Activated CD8-positive, alpha-beta T cell treated with anti-CD3 and anti-CD28 coated beads, Interleukin-2, amount 10 ng/mL, durations not matched to agents 7 days and 5 days (primary cell): ENCODE measurements around the gene HOXB7. TPM values are rescaled to one million over a fixed set of nuclear protein-coding genes. Genes with fewer than 3 reads are reported as not detected.

ENCODE experiments used
- ATAC-seq: fragments of 150-1000 bp; cut with Tn5 transposase; one replicate; pipeline ENCODE4 v1.10.0; 2021; ENCODE audit warnings: moderate library complexity
- CTCF ChIA-PET: fragments of 350-600 bp; sonication (Branson Sonifier 250); formaldehyde crosslinking; loops from one replicate; lab custom pipeline; 2021; ENCODE audit warnings: antibody characterized with exemption; lab: Charles Lee
- POLR2A ChIA-PET: fragments of 350-600 bp; sonication (Branson Sonifier 250); formaldehyde crosslinking; loops from one replicate; lab custom pipeline; 2021; ENCODE audit warnings: antibody characterized with exemption; lab: Charles Lee
- DNase-seq: peaks from one replicate; pipeline ENCODE4 v3.0.0-alpha.2; 2020
- H3K27ac Mint-ChIP-seq: one replicate; pipeline ENCODE4 v1.8.0; 2021; ENCODE audit warnings: mild to moderate bottlenecking, mixed read lengths
- H3K27me3 Mint-ChIP-seq: one replicate; pipeline ENCODE4 v1.8.0; 2021; ENCODE audit warnings: low read depth, mixed read lengths
- H3K36me3 Mint-ChIP-seq: one replicate; pipeline ENCODE4 v1.8.0; 2021; ENCODE audit warnings: low read depth, mixed read lengths
- H3K4me1 Mint-ChIP-seq: one replicate; pipeline ENCODE4 v1.8.0; 2021; ENCODE audit warnings: low read depth, mixed read lengths
- H3K4me3 Mint-ChIP-seq: one replicate; pipeline ENCODE4 v1.8.0; 2021; ENCODE audit warnings: mild to moderate bottlenecking, mixed read lengths
- H3K9me3 Mint-ChIP-seq: one replicate; pipeline ENCODE4 v1.8.0; 2022; ENCODE audit warnings: mixed read lengths; ENCODE audit not compliant: insufficient read depth
- total RNA-seq, 2 experiments: library from RNA; stranded (reverse); gene quantifications; one replicate each; pipeline ENCODE4 v1.2.3, GENCODE V29; 2021

The HOXB7 gene
- total RNA-seq, 2 experiments from 2014 or later, result 0.87 to 0.91 TPM

GRCh38 chr17:48595278-48595999 is 15.4 kb downstream of the HOXB7 start:
- no peak for DNase-seq
- Mint-ChIP-seq H3K9me3 (no peaks in the 10 kb centered on the region), H3K4me3 (no peak overlapping the region), H3K27me3 (peaks cover 78% of the 10 kb centered on the region), H3K36me3 (no peaks in the 10 kb centered on the region), H3K4me1 (peaks cover 40% of the 10 kb centered on the region), H3K27ac (no peak overlapping the region)
- ATAC-seq, result no peak
- POLR2A ChIA-PET, result interaction anchor here (0.6 kb wide), 1 partner anchor 241 kb away, joined by 3 read pairs; no protein-coding TSS in a partner anchor
- CTCF ChIA-PET, result interaction anchor here (0.9 to 5.3 kb wide), 11 partner anchors 17 to 401 kb away, joined by 3 to 60 read pairs (median 4); no protein-coding TSS in a partner anchor

- no peak for ATAC-seq
- Mint-ChIP-seq H3K9me3 (no peaks in the 10 kb centered on the region), H3K4me1 (peaks cover 43% of the 10 kb centered on the region), H3K27ac (no peak overlapping the region), H3K4me3 (no peak overlapping the region), H3K27me3 (peaks cover 78% of the 10 kb centered on the region), H3K36me3 (no peaks in the 10 kb centered on the region)
- no peak for DNase-seq
- ChIA-PET POLR2A (no interaction called here), CTCF (interaction anchor here (0.9 to 5.3 kb wide), 12 partner anchors 11 to 514 kb away, joined by 3 to 60 read pairs (median 17); no protein-coding TSS in a partner anchor)
Observed at GRCh38 chr17:48594538-48595277, 16.1 kb downstream of the HOXB7 start.

- H3K27ac Mint-ChIP-seq, result peak overlapping the region; percentile 23
- peak; percentile 86 for DNase-seq
Observed at GRCh38 chr17:48593840-48594537, 16.8 kb downstream of the HOXB7 start.

GRCh38 chr17:48593126-48593829 is 17.5 kb downstream of the HOXB7 start, which contains the start of gene HOXB5:
HOXB5 (minus strand) TSS chr17:48593779; CDS start chr17:48593682, 97 bp downstream.
- ChIA-PET POLR2A (no interaction called here), CTCF (interaction anchor here (0.6 to 5.3 kb wide), 79 partner anchors 10 to 643 kb away, joined by 3 to 60 read pairs (median 4); partner anchors contain the start of genes CDK5RAP3 and HOXB8)
- no peaks in the 10 kb centered on the region for H3K9me3 Mint-ChIP-seq
- peak within 1 kb of the TSS; percentile 23 for H3K27ac Mint-ChIP-seq
- peak; percentile 40 for DNase-seq
- H3K4me3 Mint-ChIP-seq, result peak within 1 kb of the TSS; percentile 76
- H3K36me3 Mint-ChIP-seq, result no peaks in the 10 kb centered on the region
- peaks cover 76% of the 10 kb centered on the region for H3K27me3 Mint-ChIP-seq
- ATAC-seq, result peak; percentile 47
- peaks cover 43% of the 10 kb centered on the region for H3K4me1 Mint-ChIP-seq

More at GRCh38 chr17:48593840-48594537, 16.8 kb downstream of the HOXB7 start:
- CTCF ChIA-PET, result interaction anchor here (0.8 to 5.3 kb wide), 51 partner anchors 11 to 623 kb away, joined by 3 to 60 read pairs (median 5); partner anchors contain the start of genes CDK5RAP3 and HOXB8
- Mint-ChIP-seq H3K27me3 (peaks cover 76% of the 10 kb centered on the region), H3K36me3 (no peaks in the 10 kb centered on the region), H3K9me3 (no peaks in the 10 kb centered on the region), H3K4me1 (peaks cover 44% of the 10 kb centered on the region), H3K4me3 (peak overlapping the region; percentile 76)
- ATAC-seq, result peak; percentile 65
- POLR2A ChIA-PET, result no interaction called here

DNA sequence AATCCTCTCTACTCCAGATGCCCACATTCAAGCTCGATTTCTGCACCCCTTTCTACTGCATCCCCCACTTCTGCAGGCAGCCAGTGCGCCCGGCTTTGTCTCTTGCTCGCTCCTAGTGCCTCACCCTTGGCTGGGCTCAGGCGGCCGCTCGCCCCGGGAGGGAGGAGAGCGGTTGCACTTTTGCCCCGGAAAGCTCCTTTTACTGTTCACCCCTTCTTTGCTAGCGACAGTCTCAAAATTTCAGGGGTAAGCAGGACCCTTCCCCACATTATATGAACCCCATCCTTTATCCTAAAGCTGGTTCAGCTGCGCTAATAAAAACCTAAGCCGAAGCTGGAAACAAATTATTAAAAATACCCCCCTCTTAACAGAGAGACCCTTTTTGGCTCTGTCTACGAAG is 18.2 kb downstream of the HOXB7 start:
- Mint-ChIP-seq H3K4me3 (peak overlapping the region; percentile 76), H3K27ac (no peak overlapping the region), H3K27me3 (peaks cover 77% of the 10 kb centered on the region), H3K36me3 (no peaks in the 10 kb centered on the region), H3K4me1 (peaks cover 37% of the 10 kb centered on the region), H3K9me3 (no peaks in the 10 kb centered on the region)
- DNase-seq, result peak; percentile 48
- ChIA-PET POLR2A (interaction anchor here (0.7 kb wide), 1 partner anchor 69 kb away, joined by 3 read pairs; no protein-coding TSS in a partner anchor), CTCF (interaction anchor here (0.8 to 5.3 kb wide), 61 partner anchors 9 to 622 kb away, joined by 3 to 60 read pairs (median 5); partner anchors contain the start of gene CDK5RAP3)
- peak; percentile 49 for ATAC-seq

- Mint-ChIP-seq H3K4me1 (peaks cover 37% of the 10 kb centered on the region), H3K27ac (no peak overlapping the region), H3K36me3 (no peaks in the 10 kb centered on the region), H3K27me3 (peaks cover 77% of the 10 kb centered on the region), H3K4me3 (no peak overlapping the region), H3K9me3 (no peaks in the 10 kb centered on the region)
- ChIA-PET CTCF (interaction anchor here (1.2 to 5.3 kb wide), 25 partner anchors 21 to 621 kb away, joined by 3 to 60 read pairs (median 13); partner anchors contain the start of gene CDK5RAP3), POLR2A (interaction anchor here (0.7 kb wide), 1 partner anchor 69 kb away, joined by 3 read pairs; no protein-coding TSS in a partner anchor)
- ATAC-seq (no peak), DNase-seq (no peak)
Observed at GRCh38 chr17:48592057-48592514, 18.7 kb downstream of the HOXB7 start.

GRCh38 chr17:48591255-48592056 is 19.4 kb downstream of the HOXB7 start:
- H3K4me1 Mint-ChIP-seq, result peaks cover 37% of the 10 kb centered on the region
- ChIA-PET CTCF (interaction anchor here (0.7 to 5.3 kb wide), 11 partner anchors 21 to 327 kb away, joined by 3 to 60 read pairs (median 24); no protein-coding TSS in a partner anchor), POLR2A (no interaction called here)
- no peaks in the 10 kb centered on the region for H3K36me3 Mint-ChIP-seq
- no peak overlapping the region for H3K27ac Mint-ChIP-seq
- peaks cover 77% of the 10 kb centered on the region for H3K27me3 Mint-ChIP-seq
- ATAC-seq (no peak), DNase-seq (no peak)
- H3K9me3 Mint-ChIP-seq, result no peaks in the 10 kb centered on the region
- H3K4me3 Mint-ChIP-seq, result no peak overlapping the region

DNA sequence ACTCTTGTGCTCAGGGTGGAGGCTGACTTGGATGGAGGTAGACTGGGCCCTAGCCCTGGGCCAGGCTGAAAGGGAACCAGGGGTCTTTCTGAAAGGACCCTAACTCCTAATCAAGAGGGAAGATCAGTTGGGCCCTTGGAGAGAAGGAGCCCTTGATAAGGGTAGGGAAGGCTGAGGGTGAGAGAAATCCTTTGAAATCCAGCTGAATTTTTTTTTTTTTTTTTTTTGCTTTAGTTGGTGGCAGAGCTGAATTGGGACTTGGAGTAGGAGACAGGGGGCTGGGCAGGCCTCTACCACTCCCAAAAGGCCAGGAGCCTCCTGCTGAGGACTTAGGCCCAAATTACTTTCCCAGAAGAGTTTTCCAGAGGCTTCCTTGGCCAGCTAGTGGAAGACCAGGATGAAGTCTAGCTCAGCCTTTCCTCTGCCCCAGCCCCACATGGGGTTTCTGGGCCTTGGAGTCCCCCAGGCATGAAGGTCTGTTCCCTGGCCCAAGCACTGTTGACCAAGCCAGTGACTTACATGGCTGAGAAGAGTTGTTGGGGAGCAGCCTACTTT is 20.1 kb downstream of the HOXB7 start:
- POLR2A ChIA-PET, result no interaction called here
- H3K4me3 Mint-ChIP-seq, result no peak overlapping the region
- peaks cover 78% of the 10 kb centered on the region for H3K27me3 Mint-ChIP-seq
- no peak for DNase-seq
- no peaks in the 10 kb centered on the region for H3K36me3 Mint-ChIP-seq
- no peaks in the 10 kb centered on the region for H3K9me3 Mint-ChIP-seq
- peaks cover 42% of the 10 kb centered on the region for H3K4me1 Mint-ChIP-seq
- CTCF ChIA-PET, result interaction anchor here (1.2 to 4.1 kb wide), 2 partner anchors 139 to 239 kb away, joined by 3 to 25 read pairs; no protein-coding TSS in a partner anchor
- ATAC-seq, result no peak
- no peak overlapping the region for H3K27ac Mint-ChIP-seq

DNA sequence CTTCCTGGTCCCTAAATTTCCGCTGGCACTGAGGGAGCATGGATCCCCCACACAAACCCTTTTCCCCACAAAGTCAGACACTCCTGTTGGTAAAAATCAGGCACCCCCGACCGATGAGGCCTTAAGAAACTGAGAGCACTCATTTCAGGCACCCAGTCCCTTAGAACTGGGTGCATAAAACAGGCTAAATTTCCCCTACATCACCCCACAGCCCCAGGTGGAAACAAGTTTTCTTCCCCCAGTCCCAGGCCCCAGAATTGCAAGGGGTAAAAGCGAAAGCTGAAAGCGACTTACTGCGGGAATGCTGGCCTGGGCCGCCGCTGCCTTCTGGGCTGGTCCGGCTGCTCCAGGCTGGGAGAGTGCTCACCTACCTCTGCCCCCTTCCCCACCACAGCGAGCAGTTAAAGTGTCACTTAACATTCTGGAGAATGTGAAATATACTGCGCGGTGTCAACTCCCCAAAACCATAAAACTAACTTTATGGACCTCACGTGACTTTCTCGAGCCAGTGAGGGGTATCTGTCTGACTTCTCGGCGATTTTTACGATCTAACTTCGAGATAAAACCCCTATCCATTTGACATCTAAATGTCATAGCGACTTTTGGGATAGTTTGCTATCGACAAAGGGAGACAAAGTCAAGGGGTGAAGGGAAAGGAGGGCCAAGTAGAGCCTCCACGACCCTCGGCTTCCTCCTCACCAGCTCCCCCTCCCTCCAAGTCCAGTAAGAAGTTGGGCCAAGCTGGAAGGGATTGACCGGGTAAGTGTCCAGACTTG is 20.8 kb downstream of the HOXB7 start, which contains the start of gene HOXB3:
TSS of gene HOXB3 (minus strand) at position 411 of the 776 bp plus-strand sequence. CDS start 37,767 bp downstream, outside the sequence.
- ATAC-seq (no peak), DNase-seq (no peak)
- Mint-ChIP-seq H3K4me3 (no peak within 1 kb of the TSS), H3K27me3 (peaks cover 71% of the 10 kb centered on the region), H3K4me1 (peaks cover 48% of the 10 kb centered on the region), H3K9me3 (no peaks in the 10 kb centered on the region), H3K27ac (no peak within 1 kb of the TSS), H3K36me3 (no peaks in the 10 kb centered on the region)
- POLR2A ChIA-PET, result no interaction called here
- CTCF ChIA-PET, result interaction anchor here (1.0 to 4.1 kb wide), 4 partner anchors 90 to 327 kb away, joined by 4 to 25 read pairs (median 6); no protein-coding TSS in a partner anchor
